ENCODE results near the gene TMEM232.

The TMEM232 gene

DNA sequence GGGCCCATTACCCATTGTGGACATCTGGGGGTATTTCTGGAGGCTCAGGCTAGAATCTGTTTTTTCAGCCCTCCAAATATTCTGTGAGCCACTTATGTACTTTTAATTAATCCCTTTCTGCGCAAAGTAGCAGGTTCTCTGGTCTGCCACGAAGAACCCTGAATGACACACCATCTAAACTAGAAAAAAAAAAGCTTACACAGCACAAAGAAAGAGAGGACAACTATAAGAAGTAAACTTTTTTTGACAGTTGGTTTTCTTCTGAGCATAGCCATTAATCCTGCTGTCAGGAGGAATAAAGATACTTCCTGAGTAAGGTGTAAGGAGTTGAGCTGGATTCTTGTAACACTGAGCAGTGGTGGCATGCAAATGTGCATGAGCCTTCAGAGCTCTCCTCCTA, 327.5 kb downstream of the TMEM232 start:
- no peak overlapping the region for H2AFZ ChIP-seq
- H3K27ac ChIP-seq = no peak overlapping the region
- no peaks in the 10 kb centered on the region for H3K27me3 ChIP-seq (ENCODE audit: control insufficient read depth, insufficient read depth, low read length)
- no peaks in the 10 kb centered on the region for H3K79me2 ChIP-seq
- H3K9me3 ChIP-seq (ENCODE audit: control insufficient read depth, low read length) = no peaks in the 10 kb centered on the region
- TF ChIP-seq, protein P1, sequence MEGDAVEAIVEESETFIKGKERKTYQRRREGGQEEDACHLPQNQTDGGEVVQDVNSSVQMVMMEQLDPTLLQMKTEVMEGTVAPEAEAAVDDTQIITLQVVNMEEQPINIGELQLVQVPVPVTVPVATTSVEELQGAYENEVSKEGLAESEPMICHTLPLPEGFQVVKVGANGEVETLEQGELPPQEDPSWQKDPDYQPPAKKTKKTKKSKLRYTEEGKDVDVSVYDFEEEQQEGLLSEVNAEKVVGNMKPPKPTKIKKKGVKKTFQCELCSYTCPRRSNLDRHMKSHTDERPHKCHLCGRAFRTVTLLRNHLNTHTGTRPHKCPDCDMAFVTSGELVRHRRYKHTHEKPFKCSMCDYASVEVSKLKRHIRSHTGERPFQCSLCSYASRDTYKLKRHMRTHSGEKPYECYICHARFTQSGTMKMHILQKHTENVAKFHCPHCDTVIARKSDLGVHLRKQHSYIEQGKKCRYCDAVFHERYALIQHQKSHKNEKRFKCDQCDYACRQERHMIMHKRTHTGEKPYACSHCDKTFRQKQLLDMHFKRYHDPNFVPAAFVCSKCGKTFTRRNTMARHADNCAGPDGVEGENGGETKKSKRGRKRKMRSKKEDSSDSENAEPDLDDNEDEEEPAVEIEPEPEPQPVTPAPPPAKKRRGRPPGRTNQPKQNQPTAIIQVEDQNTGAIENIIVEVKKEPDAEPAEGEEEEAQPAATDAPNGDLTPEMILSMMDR (IDR thresholded peaks at IDR 0.05) = no peak
- H3K4me2 ChIP-seq (ENCODE audit: low read length) = no peak overlapping the region
- no peak overlapping the region for H3K4me3 ChIP-seq (ENCODE audit: low read depth, low read length)
- H3K36me3 ChIP-seq (ENCODE audit: control insufficient read depth, insufficient read depth, low read length) = no peaks in the 10 kb centered on the region
- H3K9ac ChIP-seq = no peak overlapping the region
- H3K4me1 ChIP-seq = no peaks in the 10 kb centered on the region

DNA sequence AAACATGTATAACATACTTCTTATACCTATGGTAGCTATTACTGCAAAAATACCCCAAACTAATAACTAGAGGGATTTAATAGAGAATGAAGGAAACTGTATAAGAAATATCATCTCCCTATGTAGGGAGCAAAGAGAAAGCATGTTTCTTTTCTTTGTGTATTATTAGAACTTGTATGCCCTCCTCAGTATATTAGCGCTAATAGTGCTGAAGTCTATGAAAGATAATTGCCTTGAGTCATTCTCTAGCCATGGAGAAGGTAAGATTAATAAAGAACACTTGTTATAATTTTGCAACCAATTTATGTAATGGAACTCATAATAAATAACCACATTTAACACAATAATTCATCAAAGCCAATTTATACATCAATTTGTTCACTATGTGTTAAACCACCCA, 329.2 kb downstream of the TMEM232 start:
- Histone ChIP-seq H3K4me3 (ENCODE audit: low read depth, low read length) (no peak overlapping the region), H3K9ac (no peak overlapping the region), H2AFZ (no peak overlapping the region), H3K4me1 (no peaks in the 10 kb centered on the region), H3K79me2 (no peaks in the 10 kb centered on the region), H3K9me3 (ENCODE audit: control insufficient read depth, low read length) (no peaks in the 10 kb centered on the region), H3K27ac (no peak overlapping the region), H3K4me2 (ENCODE audit: low read length) (no peak overlapping the region), H3K27me3 (ENCODE audit: control insufficient read depth, insufficient read depth, low read length) (no peaks in the 10 kb centered on the region), H3K36me3 (ENCODE audit: control insufficient read depth, insufficient read depth, low read length) (no peaks in the 10 kb centered on the region)
- TF ChIP-seq, protein P1 (IDR thresholded peaks at IDR 0.05) = no peak

DNA sequence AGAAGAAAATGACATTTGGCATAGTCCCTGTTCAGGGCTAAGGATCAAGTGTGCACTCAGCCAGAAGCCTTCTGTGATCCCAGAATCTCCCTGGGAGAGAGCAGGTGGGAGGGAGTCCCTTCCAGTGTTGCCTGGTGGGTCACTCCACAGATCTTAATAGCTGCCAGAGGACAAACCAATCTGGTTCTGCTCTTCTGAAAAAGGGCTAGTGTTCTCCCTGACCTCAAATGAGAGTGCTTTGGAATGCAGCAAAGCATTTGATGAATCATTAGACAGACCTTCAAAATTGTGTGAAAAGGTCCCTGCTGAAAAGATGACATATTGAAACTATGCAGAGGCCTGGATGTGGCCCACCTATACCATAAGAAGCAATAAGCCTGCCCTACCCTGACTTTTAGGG, 339.7 kb downstream of the TMEM232 start:
- no peak overlapping the region for H2AFZ ChIP-seq
- H3K27me3 ChIP-seq (ENCODE audit: control insufficient read depth, insufficient read depth, low read length) = no peaks in the 10 kb centered on the region
- no peak overlapping the region for H3K4me3 ChIP-seq (ENCODE audit: low read depth, low read length)
- H3K4me2 ChIP-seq (ENCODE audit: low read length) = no peak overlapping the region
- no peak overlapping the region for H3K27ac ChIP-seq
- TF ChIP-seq, protein P1 (IDR thresholded peaks at IDR 0.05) = no peak
- no peaks in the 10 kb centered on the region for H3K4me1 ChIP-seq
- no peaks in the 10 kb centered on the region for H3K79me2 ChIP-seq
- no peaks in the 10 kb centered on the region for H3K9me3 ChIP-seq (ENCODE audit: control insufficient read depth, low read length)
- H3K36me3 ChIP-seq (ENCODE audit: control insufficient read depth, insufficient read depth, low read length) = no peaks in the 10 kb centered on the region
- H3K9ac ChIP-seq = no peak overlapping the region

DNA sequence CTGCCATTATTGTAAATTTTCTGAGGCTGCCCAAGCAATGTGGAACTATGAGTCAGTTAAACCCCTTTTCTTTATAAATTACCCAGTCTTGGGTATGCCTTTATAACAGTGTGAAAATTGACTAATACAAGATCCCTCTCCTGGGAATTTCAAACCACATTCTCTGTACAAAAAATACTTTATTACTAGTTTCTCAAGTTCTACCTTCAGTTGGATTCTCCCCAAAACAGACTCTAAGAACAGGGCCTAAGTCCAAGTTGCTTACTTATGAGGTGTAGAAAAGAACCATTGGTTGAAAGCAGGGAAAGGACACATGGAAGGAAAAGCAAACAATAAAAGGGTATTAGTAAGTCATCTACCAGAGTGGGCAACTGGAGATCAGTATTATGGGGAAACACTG, 343.2 kb downstream of the TMEM232 start:
- H3K9me3 ChIP-seq (ENCODE audit: control insufficient read depth, low read length) = no peaks in the 10 kb centered on the region
- no peaks in the 10 kb centered on the region for H3K36me3 ChIP-seq (ENCODE audit: control insufficient read depth, insufficient read depth, low read length)
- H3K27ac ChIP-seq = no peak overlapping the region
- no peaks in the 10 kb centered on the region for H3K79me2 ChIP-seq
- no peak overlapping the region for H3K4me2 ChIP-seq (ENCODE audit: low read length)
- no peak overlapping the region for H3K9ac ChIP-seq
- H2AFZ ChIP-seq = no peak overlapping the region
- TF ChIP-seq, protein P1 (IDR thresholded peaks at IDR 0.05) = no peak
- no peak overlapping the region for H3K4me3 ChIP-seq (ENCODE audit: low read depth, low read length)
- no peaks in the 10 kb centered on the region for H3K4me1 ChIP-seq
- no peaks in the 10 kb centered on the region for H3K27me3 ChIP-seq (ENCODE audit: control insufficient read depth, insufficient read depth, low read length)

DNA sequence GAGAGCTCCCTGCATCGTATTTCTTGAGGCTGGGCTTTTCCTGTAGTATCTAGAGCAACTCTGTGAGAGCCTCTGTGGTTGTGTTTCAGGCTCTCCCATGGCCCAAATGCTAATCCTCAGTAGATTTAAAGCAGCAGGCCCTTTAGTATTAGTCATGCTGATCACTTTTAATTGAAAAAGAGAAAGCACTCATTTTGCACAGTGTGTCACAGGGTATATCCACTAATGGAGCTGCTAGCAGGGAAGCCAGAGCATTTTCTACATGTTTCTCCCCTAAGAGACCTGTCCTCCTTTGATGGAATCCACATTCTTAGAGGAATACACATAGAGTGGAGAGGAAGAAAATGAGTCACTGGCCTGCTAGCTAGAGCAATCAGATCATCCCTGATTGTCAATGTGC, 348.5 kb downstream of the TMEM232 start:
- Histone ChIP-seq H3K4me1 (no peaks in the 10 kb centered on the region), H3K9me3 (ENCODE audit: control insufficient read depth, low read length) (no peaks in the 10 kb centered on the region), H3K79me2 (no peaks in the 10 kb centered on the region), H3K4me2 (ENCODE audit: low read length) (no peak overlapping the region), H3K27ac (no peak overlapping the region), H3K9ac (no peak overlapping the region), H3K4me3 (ENCODE audit: low read depth, low read length) (no peak overlapping the region), H2AFZ (no peak overlapping the region), H3K27me3 (ENCODE audit: control insufficient read depth, insufficient read depth, low read length) (no peaks in the 10 kb centered on the region), H3K36me3 (ENCODE audit: control insufficient read depth, insufficient read depth, low read length) (no peaks in the 10 kb centered on the region)
- TF ChIP-seq, protein P1 (IDR thresholded peaks at IDR 0.05) = no peak
